Measurements from ENCODE around the gene ACKR2.

DNA sequence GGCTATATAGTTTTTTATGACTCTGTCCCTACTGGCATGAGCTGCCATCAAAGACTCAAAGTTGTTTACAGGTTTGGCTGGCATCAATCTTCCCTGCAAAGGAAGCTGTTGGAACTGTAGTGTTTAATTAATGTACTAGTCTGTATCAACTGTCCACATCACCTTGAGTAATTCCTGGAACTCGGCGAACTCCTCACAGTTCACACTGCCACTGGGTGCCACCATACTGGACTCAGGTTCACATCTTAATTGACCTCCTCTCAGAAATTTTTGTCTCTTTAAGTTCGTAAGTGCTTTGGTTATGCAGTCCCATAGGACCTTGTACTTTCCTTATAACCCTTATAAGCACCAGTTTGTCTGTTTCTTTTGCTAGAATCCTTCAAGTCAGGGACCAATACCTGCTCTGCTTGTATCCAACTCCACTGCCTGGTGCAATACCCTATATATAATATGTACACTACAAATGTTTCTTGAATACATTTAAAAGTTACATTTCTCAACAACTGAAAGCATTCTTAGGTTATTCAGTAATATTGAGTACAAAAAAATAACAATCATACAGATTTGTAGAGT is 8.1 kb upstream of the ACKR2 start:
- TF ChIP-seq, protein P1, sequence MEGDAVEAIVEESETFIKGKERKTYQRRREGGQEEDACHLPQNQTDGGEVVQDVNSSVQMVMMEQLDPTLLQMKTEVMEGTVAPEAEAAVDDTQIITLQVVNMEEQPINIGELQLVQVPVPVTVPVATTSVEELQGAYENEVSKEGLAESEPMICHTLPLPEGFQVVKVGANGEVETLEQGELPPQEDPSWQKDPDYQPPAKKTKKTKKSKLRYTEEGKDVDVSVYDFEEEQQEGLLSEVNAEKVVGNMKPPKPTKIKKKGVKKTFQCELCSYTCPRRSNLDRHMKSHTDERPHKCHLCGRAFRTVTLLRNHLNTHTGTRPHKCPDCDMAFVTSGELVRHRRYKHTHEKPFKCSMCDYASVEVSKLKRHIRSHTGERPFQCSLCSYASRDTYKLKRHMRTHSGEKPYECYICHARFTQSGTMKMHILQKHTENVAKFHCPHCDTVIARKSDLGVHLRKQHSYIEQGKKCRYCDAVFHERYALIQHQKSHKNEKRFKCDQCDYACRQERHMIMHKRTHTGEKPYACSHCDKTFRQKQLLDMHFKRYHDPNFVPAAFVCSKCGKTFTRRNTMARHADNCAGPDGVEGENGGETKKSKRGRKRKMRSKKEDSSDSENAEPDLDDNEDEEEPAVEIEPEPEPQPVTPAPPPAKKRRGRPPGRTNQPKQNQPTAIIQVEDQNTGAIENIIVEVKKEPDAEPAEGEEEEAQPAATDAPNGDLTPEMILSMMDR (IDR thresholded peaks at IDR 0.05) = no peak
- TF ChIP-seq POLR2A (IDR thresholded peaks at IDR 0.05) = no peak

All from testis (tissue), 2 donors.